Measurements from ENCODE around the gene IL1RAP.

IL1RAP gene

DNA sequence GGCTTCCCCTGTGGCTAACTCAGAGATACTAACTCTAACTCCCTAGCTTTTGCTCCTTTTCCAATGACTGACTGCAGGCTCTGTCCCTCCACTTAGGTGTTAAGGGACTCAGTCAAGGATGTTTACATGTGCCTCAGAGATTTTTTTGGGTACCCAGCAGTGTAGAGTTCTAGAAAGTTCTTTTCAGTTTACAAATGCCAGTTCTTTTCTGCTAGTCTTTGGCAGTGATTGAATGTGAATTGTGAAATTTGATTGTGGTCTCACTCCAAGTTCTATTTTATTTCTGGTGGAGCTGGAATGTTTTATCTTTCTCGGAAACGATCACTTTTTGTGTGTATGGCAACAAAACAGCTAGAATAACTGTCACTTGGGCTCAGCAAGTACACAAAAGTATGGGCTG is 60.6 kb downstream of the IL1RAP start:
- Histone ChIP-seq H3K9me3 (ENCODE audit: control insufficient read depth, low read length) (no peaks in the 10 kb centered on the region), H3K27me3 (ENCODE audit: control insufficient read depth, insufficient read depth, low read length) (no peaks in the 10 kb centered on the region), H3K36me3 (ENCODE audit: control insufficient read depth, insufficient read depth, low read length) (no peaks in the 10 kb centered on the region), H3K4me1 (no peaks in the 10 kb centered on the region), H3K9ac (no peak overlapping the region), H3K4me2 (ENCODE audit: low read length) (no peak overlapping the region), H3K79me2 (no peaks in the 10 kb centered on the region), H3K27ac (no peak overlapping the region), H2AFZ (no peak overlapping the region), H3K4me3 (ENCODE audit: low read depth, low read length) (no peak overlapping the region)
- TF ChIP-seq, protein P1, sequence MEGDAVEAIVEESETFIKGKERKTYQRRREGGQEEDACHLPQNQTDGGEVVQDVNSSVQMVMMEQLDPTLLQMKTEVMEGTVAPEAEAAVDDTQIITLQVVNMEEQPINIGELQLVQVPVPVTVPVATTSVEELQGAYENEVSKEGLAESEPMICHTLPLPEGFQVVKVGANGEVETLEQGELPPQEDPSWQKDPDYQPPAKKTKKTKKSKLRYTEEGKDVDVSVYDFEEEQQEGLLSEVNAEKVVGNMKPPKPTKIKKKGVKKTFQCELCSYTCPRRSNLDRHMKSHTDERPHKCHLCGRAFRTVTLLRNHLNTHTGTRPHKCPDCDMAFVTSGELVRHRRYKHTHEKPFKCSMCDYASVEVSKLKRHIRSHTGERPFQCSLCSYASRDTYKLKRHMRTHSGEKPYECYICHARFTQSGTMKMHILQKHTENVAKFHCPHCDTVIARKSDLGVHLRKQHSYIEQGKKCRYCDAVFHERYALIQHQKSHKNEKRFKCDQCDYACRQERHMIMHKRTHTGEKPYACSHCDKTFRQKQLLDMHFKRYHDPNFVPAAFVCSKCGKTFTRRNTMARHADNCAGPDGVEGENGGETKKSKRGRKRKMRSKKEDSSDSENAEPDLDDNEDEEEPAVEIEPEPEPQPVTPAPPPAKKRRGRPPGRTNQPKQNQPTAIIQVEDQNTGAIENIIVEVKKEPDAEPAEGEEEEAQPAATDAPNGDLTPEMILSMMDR (IDR thresholded peaks at IDR 0.05): no peak

DNA sequence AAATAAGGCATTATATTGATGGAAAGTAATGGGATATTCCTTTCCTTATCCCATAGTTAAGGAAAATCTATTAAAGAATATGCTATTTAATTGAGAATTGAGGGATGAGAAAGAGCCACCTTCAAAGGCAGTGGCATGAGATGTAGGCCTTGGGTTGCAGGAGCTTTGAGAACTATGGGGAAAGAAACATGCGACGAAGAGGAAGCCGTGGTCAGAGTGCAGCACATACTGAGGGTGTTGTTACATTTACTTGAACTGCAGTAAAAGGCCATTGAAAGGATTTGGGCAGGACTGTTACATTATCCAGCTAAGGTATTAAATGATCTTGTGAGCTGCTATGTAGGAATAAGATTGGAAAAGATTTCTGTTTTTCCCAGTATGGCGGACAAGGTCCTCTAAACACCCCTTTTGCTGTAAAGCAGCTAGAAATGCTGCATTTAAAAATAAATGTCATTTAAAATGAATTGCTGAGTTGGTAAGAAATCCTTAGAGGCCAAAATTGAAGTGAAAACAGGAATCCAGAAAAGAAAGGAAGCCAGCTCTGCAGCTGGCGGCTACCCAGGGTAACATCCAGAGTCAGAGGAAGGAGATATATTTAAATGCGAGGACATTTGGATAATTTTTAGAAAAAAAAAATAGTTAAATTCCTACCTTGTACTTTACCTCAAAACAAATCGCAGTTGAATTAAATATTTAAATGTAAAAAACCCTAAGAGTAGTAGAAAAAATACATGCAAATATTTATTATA is 61.7 kb downstream of the IL1RAP start:
- H3K4me3 ChIP-seq (ENCODE audit: low read depth, low read length): no peak overlapping the region
- TF ChIP-seq, protein P1 (IDR thresholded peaks at IDR 0.05): no peak
- H3K9me3 ChIP-seq (ENCODE audit: control insufficient read depth, low read length): no peaks in the 10 kb centered on the region
- H3K36me3 ChIP-seq (ENCODE audit: control insufficient read depth, insufficient read depth, low read length): no peaks in the 10 kb centered on the region
- H3K9ac ChIP-seq: no peak overlapping the region
- H3K27me3 ChIP-seq (ENCODE audit: control insufficient read depth, insufficient read depth, low read length): no peaks in the 10 kb centered on the region
- no peak overlapping the region for H2AFZ ChIP-seq
- no peak overlapping the region for H3K4me2 ChIP-seq (ENCODE audit: low read length)
- H3K79me2 ChIP-seq: no peaks in the 10 kb centered on the region
- no peaks in the 10 kb centered on the region for H3K4me1 ChIP-seq
- no peak overlapping the region for H3K27ac ChIP-seq

DNA sequence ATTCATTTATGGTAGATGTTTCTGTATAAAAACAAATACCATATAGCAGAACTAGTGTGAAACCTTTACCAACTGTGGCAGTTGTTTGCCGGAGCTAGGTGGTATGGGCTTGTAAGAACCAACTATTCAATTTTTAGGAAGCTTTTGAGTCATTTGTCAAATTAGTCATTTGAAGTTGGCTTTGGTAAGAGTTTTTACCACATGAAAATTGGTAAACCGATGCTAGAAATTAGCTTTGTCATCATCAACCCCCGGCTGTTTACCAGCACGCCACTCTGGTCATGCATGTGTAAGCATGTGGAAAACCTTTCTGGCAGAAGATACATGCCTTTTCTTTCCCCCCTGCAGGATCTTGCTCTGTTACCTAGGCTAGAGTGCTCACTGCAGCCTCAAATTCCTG is 63.3 kb downstream of the IL1RAP start:
- no peaks in the 10 kb centered on the region for H3K79me2 ChIP-seq
- H3K27ac ChIP-seq: no peak overlapping the region
- no peaks in the 10 kb centered on the region for H3K27me3 ChIP-seq (ENCODE audit: control insufficient read depth, insufficient read depth, low read length)
- no peak overlapping the region for H3K4me2 ChIP-seq (ENCODE audit: low read length)
- no peak overlapping the region for H3K4me3 ChIP-seq (ENCODE audit: low read depth, low read length)
- H3K36me3 ChIP-seq (ENCODE audit: control insufficient read depth, insufficient read depth, low read length): no peaks in the 10 kb centered on the region
- no peak overlapping the region for H2AFZ ChIP-seq
- no peaks in the 10 kb centered on the region for H3K9me3 ChIP-seq (ENCODE audit: control insufficient read depth, low read length)
- H3K4me1 ChIP-seq: no peaks in the 10 kb centered on the region
- TF ChIP-seq, protein P1 (IDR thresholded peaks at IDR 0.05): no peak
- no peak overlapping the region for H3K9ac ChIP-seq

DNA sequence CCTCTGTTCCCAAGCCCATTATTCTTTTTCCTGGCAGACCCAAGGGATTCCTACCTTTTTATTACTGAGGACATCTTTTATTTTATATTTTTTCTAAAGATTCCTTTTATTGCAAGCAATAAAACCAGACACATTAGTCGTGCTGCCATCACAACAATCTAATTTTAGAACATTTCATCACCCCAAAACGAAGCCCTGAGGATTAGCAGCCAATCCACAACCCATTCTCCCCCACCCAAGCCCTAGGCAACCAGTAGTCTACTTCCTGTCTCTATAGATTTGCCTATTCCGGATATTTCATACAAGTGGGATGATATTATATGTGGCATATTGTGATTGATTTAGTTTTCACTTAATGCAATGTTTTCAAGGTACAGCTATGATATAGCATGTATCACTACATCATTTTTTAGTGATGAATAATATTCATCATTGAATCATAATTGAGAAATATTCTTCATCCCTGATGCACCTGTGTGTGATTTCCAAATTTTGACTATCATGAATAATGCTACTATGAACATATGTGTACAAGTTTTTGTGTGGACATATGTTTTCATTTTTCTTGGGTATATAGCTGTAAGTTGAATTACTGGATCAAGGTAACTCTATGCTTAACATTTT is 65.7 kb downstream of the IL1RAP start:
- H3K79me2 ChIP-seq: no peaks in the 10 kb centered on the region
- no peak overlapping the region for H2AFZ ChIP-seq
- TF ChIP-seq, protein P1 (IDR thresholded peaks at IDR 0.05): no peak
- H3K9ac ChIP-seq: no peak overlapping the region
- no peaks in the 10 kb centered on the region for H3K4me1 ChIP-seq
- H3K36me3 ChIP-seq (ENCODE audit: control insufficient read depth, insufficient read depth, low read length): no peaks in the 10 kb centered on the region
- H3K27me3 ChIP-seq (ENCODE audit: control insufficient read depth, insufficient read depth, low read length): no peaks in the 10 kb centered on the region
- H3K4me3 ChIP-seq (ENCODE audit: low read depth, low read length): no peak overlapping the region
- H3K9me3 ChIP-seq (ENCODE audit: control insufficient read depth, low read length): no peaks in the 10 kb centered on the region
- H3K4me2 ChIP-seq (ENCODE audit: low read length): no peak overlapping the region
- H3K27ac ChIP-seq: no peak overlapping the region

DNA sequence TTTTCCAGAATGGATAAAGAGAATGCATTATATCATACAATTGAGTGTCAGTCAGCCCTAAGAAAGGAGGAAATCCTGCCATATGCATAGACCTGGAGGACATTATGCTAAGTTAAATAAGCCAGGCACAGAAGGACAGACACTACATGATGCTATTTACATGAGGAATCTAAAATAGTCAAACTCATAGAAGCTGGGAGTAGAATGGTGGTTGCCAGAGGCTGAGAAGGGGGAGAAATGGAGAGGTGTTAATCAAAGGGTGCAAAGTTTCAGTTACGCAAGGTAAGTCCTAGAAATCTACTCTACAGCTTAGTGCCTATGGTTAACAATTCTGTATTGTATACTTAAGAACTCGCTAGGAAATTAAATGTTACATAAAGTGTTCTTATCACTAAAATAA is 66.5 kb downstream of the IL1RAP start:
- Histone ChIP-seq H3K4me1 (no peaks in the 10 kb centered on the region), H3K9ac (no peak overlapping the region), H2AFZ (no peak overlapping the region), H3K9me3 (ENCODE audit: control insufficient read depth, low read length) (no peaks in the 10 kb centered on the region), H3K4me3 (ENCODE audit: low read depth, low read length) (no peak overlapping the region), H3K36me3 (ENCODE audit: control insufficient read depth, insufficient read depth, low read length) (no peaks in the 10 kb centered on the region), H3K4me2 (ENCODE audit: low read length) (no peak overlapping the region), H3K27ac (no peak overlapping the region), H3K79me2 (no peaks in the 10 kb centered on the region), H3K27me3 (ENCODE audit: control insufficient read depth, insufficient read depth, low read length) (no peaks in the 10 kb centered on the region)
- TF ChIP-seq, protein P1 (IDR thresholded peaks at IDR 0.05): no peak

All from parathyroid adenoma (tissue), 2 donors.